CD4-positive, alpha-beta T cell (primary cell): ENCODE measurements around the gene CYP26B1. TPM values are rescaled to one million over a fixed set of nuclear protein-coding genes. Genes with fewer than 3 reads are reported as not detected.

ENCODE experiments used
- ATAC-seq: fragments of 200-7000 bp; cut with Tn5 transposase; one replicate; pipeline ENCODE4 v1.10.0; 2022; ENCODE audit warnings: mild to moderate bottlenecking; ENCODE audit not compliant: poor library complexity
- CTCF ChIA-PET: fragments of 350-600 bp; sonication (Branson Sonifier 250); formaldehyde crosslinking; loops from one replicate; lab custom pipeline; 2021; ENCODE audit warnings: antibody characterized with exemption, inconsistent platforms; lab: Charles Lee
- POLR2A ChIA-PET: fragments of 350-600 bp; sonication (Branson Sonifier 250); formaldehyde crosslinking; loops from one replicate; lab custom pipeline; 2021; ENCODE audit warnings: antibody characterized with exemption, inconsistent platforms; lab: Charles Lee
- DNase-seq, 14 experiments: peaks; one replicate each; pipeline ENCODE4 v3.0.0-alpha.2; 2013 to 2020; ENCODE audit warnings: mixed read lengths in 2 of 14
- H3K27ac ChIP-seq, 2 donors: one replicate each; pipeline versions ENCODE4 v1.5.1 to v1.7.0; 2013; ENCODE audit warnings: low read length in 2 of 2, low read depth in 1 of 2, mild to moderate bottlenecking in 1 of 2
- H3K27me3 ChIP-seq, 2 experiments: 1 replicate in 1 of 2; 2 replicates in 1 of 2; pipeline versions ENCODE4 v1.6.1 to v1.7.0; 2013; ENCODE audit warnings: low read length in 2 of 2, control low read depth in 1 of 2, mild to moderate bottlenecking in 1 of 2, moderate library complexity in 1 of 2; ENCODE audit not compliant: insufficient read depth in 2 of 2, control insufficient read depth in 1 of 2
- H3K36me3 ChIP-seq: one replicate; pipeline ENCODE4 v1.6.1; 2013; ENCODE audit warnings: low read length, control low read depth; ENCODE audit not compliant: insufficient read depth
- H3K4me1 ChIP-seq: one replicate; pipeline ENCODE4 v1.6.1; 2013; ENCODE audit warnings: low read length, control low read depth; ENCODE audit not compliant: insufficient read depth
- H3K4me3 ChIP-seq: one replicate; pipeline ENCODE4 v1.5.1; 2013; ENCODE audit warnings: mild to moderate bottlenecking, low read length, moderate library complexity
- H3K9me3 ChIP-seq, 2 experiments: 1 replicate in 1 of 2; 2 replicates in 1 of 2; pipeline versions ENCODE4 v1.6.1 to v1.7.0; 2013; ENCODE audit warnings: low read length in 2 of 2, mild to moderate bottlenecking in 2 of 2, control low read depth in 1 of 2, moderate library complexity in 1 of 2; ENCODE audit not compliant: control insufficient read depth in 1 of 2, insufficient read depth in 1 of 2
- H3K27ac Mint-ChIP-seq: one replicate; pipeline ENCODE4 v1.8.0; 2020; ENCODE audit warnings: mixed read lengths
- H3K27me3 Mint-ChIP-seq: one replicate; pipeline ENCODE4 v1.8.0; 2021; ENCODE audit warnings: mixed read lengths
- H3K36me3 Mint-ChIP-seq: one replicate; pipeline ENCODE4 v1.8.0; 2021; ENCODE audit warnings: low read depth, mixed read lengths
- H3K4me1 Mint-ChIP-seq: one replicate; pipeline ENCODE4 v1.8.0; 2021; ENCODE audit warnings: low read depth, mixed read lengths
- H3K4me3 Mint-ChIP-seq: one replicate; pipeline ENCODE4 v1.8.0; 2020; ENCODE audit warnings: mild to moderate bottlenecking, mixed read lengths
- H3K9me3 Mint-ChIP-seq: one replicate; pipeline ENCODE4 v1.8.0; 2020; ENCODE audit warnings: mixed read lengths
- intact Hi-C, 2 experiments: fragments of 100-400 bp; cut with DNase I in 1 of 2; cut with micrococcal nuclease in 1 of 2; formaldehyde crosslinking; loops; one replicate each; pipeline versions ENCODE4 v1.15.1 to v1.9.0; 2023 to 2025; cut with DNase I, micrococcal nuclease
- total RNA-seq, 174 experiments: library from RNA in 2 of 174; stranded (reverse) in 2 of 174; gene quantifications; one replicate each; pipeline ENCODE4 v1.2.3 and lab custom pipeline; 2021 to 2026
- TF ChIP-seq, protein P1 (sequence below): fragments of 200-600 bp; IDR thresholded peaks from one replicate; pipeline ENCODE4 v1.8.0; 2022; ENCODE audit warnings: antibody characterized with exemption, mild to moderate bottlenecking

CYP26B1 gene
- total RNA-seq, 2 experiments from 2014 or later: 0.05 TPM; not detected in 1

DNA sequence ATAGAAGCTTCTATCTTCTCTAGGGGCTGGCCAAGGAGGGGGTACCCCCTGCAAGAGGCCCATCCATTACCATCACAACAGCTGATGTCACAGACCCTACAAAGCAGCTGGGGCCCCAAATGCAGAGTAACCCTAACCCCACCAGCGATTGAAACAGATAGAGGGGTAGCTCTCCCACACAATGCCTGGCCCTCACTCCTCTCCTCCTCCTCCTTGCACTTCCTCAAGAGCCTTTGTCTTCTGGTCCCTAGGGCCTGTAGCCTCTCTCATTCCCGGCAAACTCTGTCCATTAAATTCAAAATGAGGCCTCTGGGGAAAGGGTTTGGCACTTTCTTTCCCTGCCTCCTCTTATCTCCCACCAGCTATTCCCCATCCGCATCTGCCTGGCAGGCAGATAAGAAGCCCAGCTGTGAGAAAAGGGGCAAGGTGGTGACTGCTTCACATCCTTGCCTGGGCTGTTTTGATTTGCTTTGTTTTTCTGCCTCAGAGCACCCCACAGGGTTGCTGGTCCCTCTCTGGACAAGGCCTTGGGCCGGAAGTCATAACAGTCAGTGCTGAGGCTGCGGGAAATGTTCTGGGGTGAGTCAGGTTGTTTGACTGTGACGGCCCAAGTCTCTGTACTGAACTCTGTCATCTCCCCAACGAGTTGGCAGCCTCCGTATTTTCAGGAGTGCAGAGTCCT, 26.1 kb upstream of the CYP26B1 start:
- CTCF ChIA-PET: no interaction called here
- DNase-seq (no peak), ATAC-seq (no peak)
- Histone ChIP-seq H3K4me1 (no peaks in the 10 kb centered on the region), H3K27me3 (no peaks in the 10 kb centered on the region), H3K9me3 (no peaks in the 10 kb centered on the region), H3K4me3 (no peak overlapping the region), H3K36me3 (peaks cover 6% of the 10 kb centered on the region), H3K27ac (no peak overlapping the region)
- Mint-ChIP-seq H3K36me3 (peaks cover 35% of the 10 kb centered on the region), H3K27ac (no peak overlapping the region), H3K27me3 (no peaks in the 10 kb centered on the region), H3K4me3 (no peak overlapping the region), H3K9me3 (peaks cover 2% of the 10 kb centered on the region), H3K4me1 (no peaks in the 10 kb centered on the region)
- TF ChIP-seq, protein P1, sequence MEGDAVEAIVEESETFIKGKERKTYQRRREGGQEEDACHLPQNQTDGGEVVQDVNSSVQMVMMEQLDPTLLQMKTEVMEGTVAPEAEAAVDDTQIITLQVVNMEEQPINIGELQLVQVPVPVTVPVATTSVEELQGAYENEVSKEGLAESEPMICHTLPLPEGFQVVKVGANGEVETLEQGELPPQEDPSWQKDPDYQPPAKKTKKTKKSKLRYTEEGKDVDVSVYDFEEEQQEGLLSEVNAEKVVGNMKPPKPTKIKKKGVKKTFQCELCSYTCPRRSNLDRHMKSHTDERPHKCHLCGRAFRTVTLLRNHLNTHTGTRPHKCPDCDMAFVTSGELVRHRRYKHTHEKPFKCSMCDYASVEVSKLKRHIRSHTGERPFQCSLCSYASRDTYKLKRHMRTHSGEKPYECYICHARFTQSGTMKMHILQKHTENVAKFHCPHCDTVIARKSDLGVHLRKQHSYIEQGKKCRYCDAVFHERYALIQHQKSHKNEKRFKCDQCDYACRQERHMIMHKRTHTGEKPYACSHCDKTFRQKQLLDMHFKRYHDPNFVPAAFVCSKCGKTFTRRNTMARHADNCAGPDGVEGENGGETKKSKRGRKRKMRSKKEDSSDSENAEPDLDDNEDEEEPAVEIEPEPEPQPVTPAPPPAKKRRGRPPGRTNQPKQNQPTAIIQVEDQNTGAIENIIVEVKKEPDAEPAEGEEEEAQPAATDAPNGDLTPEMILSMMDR: no peak
- POLR2A ChIA-PET: no interaction called here
- intact Hi-C loops: no loop called here

DNA sequence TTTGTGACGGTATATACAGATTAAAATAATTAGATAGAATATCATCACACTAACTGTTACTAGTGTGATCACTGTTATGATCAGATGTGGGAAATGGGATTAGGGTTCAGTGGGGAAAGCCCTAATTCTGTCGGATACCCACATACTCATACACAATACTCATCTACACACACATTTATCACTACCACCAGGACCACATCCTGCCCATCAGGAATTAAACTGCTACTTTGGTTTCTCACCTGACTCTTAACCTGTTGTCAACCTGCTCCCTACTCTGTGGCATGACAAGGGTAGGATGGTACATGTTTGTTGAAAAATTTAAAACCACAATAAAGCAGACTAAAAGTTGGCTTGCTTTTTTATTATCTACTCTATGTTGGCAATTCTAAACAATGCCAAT, 24.8 kb upstream of the CYP26B1 start:
- Mint-ChIP-seq H3K4me3 (no peak overlapping the region), H3K9me3 (peaks cover 2% of the 10 kb centered on the region), H3K27me3 (no peaks in the 10 kb centered on the region), H3K36me3 (peaks cover 22% of the 10 kb centered on the region), H3K4me1 (no peaks in the 10 kb centered on the region), H3K27ac (no peak overlapping the region)
- intact Hi-C loops: no loop called here
- no peak overlapping the region for H3K27ac ChIP-seq
- no peaks in the 10 kb centered on the region for H3K4me1 ChIP-seq
- H3K36me3 ChIP-seq: no peaks in the 10 kb centered on the region
- TF ChIP-seq, protein P1: no peak
- ATAC-seq: no peak
- no peak overlapping the region for H3K4me3 ChIP-seq
- no peak for DNase-seq
- H3K27me3 ChIP-seq: no peaks in the 10 kb centered on the region
- ChIA-PET POLR2A (no interaction called here), CTCF (no interaction called here)
- no peaks in the 10 kb centered on the region for H3K9me3 ChIP-seq

DNA sequence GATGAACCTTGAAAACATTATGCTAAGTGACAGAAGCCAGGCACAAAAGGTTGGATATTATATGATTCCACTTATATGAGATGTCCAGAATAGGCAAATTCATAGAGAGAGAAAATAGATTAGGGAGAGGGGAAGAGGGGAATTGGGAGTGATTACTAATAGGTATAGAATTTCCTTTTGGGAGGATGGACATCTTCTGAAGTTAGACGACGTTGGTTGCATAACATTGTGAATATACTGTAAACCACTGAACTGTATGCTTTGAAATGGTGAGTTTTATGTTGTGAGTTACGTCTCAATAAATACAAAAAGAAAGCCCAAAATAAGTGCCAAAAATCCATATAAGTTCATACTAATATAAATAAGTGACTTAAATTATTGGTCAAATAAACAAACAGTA, 18.6 kb upstream of the CYP26B1 start:
- no peaks in the 10 kb centered on the region for H3K36me3 Mint-ChIP-seq
- DNase-seq (no peak), ATAC-seq (no peak)
- CTCF ChIA-PET: no interaction called here
- H3K27me3 Mint-ChIP-seq: peaks cover 17% of the 10 kb centered on the region
- no peak overlapping the region for H3K27ac Mint-ChIP-seq
- H3K9me3 Mint-ChIP-seq: peaks cover 2% of the 10 kb centered on the region
- H3K4me1 Mint-ChIP-seq: no peaks in the 10 kb centered on the region
- TF ChIP-seq, protein P1: no peak
- POLR2A ChIA-PET: no interaction called here
- H3K4me3 ChIP-seq: no peak overlapping the region
- no peaks in the 10 kb centered on the region for H3K27me3 ChIP-seq
- intact Hi-C loops: no loop called here
- no peaks in the 10 kb centered on the region for H3K36me3 ChIP-seq
- no peak overlapping the region for H3K27ac ChIP-seq
- no peak overlapping the region for H3K4me3 Mint-ChIP-seq
- H3K9me3 ChIP-seq: no peaks in the 10 kb centered on the region
- H3K4me1 ChIP-seq: no peaks in the 10 kb centered on the region
